Bone marrow (tissue), 2 donors: ENCODE measurements around the gene ARHGEF18.

Experiments
- DNase-seq, 2 donors: peaks; one replicate each; lab custom pipeline; 2025; lab: John Stamatoyannopoulos, UW

Gene ARHGEF18

DNA sequence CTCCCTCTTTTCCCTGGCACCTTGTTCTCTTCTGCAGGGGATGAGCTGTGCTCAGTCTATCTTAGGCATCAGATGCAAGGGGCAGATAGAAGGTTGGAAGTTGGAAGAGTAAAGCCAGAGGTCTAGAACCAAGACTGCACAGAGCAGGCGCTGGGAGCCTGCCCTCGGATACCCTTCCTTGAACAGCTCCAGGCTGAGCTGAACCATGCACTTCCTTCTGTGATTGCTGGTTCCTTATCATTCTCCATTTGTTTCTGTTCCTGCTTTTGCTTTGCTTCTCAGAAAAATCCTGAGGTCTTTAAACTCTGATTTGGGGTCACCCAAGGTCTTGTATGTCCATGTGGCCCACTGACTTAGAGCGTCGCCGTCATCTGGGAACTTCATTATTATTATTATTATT, 36.3 kb downstream of the ARHGEF18 start:
- DNase-seq, result no peak

DNA sequence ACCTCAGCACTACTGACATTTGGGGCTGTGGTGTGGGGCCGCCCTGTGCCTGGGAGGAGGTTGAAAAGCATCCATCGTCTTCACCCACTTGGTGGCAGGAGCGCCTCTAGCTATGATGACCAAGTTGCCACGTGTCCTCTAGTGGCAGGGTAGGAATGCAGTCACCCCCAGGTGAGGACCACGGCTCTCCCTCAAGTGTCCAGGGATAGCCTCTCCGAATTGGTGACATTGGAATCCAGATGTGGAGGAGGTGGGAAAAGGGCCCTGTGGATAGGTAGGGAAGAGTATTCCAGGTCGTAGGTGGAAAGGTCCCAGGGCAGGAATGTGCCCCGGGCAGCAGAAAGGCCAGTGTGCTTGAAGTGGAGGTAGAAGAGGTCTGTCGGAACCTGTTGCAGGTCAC, 37.6 kb downstream of the ARHGEF18 start:
- DNase-seq, result no peak

DNA sequence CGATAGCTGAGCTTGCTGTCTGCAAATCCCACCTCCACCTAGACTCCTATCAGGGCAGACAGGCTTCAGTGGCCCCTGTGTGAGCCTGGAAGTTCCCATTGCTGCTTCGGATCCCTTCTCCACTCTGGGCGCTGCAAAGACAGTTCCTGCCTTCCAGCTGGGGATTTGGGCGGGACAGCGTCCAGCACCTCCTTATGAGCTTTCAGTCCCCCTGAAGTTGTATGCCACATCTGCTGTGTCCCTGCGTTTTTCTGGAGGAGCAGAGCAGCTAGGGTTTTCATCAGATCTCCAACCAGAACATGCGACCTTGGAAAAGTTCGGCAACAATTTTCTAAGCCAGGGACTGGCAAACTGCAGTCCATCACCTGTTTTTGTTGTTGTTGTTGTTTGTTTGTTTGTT, 38.0 kb downstream of the ARHGEF18 start:
- DNase-seq, result no peak

DNA sequence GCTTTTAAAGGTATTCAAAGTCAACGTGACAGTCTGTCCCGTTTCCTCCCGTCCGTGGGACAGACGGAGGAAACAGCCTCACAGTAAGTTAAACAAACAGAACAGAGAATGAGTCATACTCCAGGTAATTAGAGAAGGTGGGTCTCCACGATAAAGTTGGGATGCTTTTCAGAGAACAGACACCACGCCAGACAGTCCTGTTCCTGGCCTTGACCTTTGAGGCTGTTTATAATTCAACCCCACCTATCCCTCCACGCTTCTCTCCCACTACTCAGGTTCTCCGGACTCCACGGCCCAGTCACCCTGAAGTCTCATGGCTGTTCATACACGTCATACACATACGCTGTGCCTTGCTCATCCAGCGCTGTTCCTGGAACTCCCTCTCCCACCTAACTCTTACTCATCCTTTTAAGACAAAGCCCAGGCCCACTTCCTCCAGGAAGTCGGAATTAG, 42.5 kb downstream of the ARHGEF18 start:
- no peak for DNase-seq

DNA sequence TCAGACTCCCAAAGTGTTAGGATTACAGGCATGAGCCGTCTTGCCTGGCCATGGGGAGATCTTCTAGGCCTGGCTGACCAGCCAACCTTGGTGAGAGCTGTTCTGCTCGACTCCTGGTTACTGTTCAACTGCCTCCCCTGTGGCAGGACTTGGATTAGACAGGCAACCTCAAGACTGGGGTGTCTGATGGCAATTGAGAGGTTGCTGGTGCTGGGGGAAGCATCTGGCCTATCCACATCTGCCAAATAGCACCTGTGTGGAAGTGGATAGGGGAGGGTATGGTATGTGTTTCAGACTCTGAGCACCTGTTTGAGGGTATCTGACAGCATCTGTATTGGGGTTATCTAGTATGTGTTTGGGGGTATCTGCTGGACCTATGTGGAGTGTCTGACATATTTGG, 44.7 kb downstream of the ARHGEF18 start:
- no peak for DNase-seq

DNA sequence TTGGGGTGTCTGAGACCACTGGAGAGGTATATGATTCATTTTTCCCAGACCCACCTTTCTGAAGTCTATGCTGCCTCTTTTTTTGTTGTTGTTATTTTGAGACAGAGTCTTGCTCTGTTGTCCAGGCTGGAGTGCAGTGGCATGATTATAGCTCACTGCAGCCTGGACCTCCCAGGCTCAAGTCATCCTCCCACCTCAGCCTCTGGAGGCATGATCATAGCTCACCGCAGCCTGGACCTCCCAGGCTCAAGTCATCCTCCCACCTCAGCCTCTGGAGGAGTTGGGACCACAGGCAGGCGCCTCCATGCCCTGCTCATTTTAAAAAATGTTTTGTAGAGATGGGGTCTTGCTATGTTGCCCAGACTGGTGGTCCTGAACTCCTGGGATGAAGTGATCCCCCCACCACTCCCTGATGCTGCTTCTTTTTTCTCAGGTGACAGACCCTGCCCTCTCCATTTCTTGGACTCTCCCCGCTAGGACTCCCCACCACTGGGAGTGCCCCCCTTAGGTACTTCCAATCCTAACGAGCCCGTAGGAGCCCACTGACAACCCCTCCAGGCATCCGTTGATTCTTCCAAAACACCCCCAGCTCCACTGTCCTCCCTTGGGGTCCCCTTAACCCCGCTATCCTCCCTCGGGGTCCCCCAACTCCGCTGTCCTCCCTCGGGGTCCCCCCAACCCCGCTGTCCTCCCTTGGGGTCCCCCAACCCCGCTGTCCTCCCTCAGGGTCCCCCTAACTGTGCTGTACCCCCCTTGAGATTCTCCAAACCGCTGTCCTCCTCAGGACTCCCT, 45.4 kb downstream of the ARHGEF18 start:
- no peak for DNase-seq

DNA sequence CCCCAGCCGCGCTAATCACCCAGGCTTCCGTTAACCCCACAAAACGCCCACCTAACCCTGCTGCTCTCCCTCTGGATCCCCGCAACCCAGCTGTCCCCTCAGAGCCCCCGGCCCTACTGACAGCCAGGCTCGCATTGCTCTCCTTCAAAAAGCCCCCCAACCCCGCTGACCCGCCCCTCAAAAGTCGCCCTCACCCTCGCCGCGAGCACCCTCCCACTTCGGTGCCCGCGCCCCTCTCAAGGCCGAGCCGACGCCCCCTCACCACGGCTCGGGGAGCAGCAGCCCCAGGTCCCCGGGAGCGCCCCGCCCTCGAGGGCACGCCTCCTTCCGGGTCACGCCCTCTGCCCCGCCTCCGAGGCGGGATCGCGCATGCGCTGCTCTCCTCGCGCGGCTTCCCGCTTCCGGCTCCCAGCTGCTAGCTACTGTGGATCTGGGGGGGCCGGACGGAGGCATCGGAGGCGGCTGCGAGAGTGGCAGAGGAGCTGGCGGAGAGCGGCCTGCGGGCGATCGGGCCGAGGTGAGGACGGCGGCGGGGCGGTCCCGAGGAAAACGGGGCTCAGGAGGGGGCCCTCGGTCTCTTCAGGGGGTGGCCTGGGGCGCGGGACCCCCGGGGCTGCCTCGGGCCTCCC, 46.1 kb downstream of the ARHGEF18 start:
- peak; percentile 81 for DNase-seq

DNA sequence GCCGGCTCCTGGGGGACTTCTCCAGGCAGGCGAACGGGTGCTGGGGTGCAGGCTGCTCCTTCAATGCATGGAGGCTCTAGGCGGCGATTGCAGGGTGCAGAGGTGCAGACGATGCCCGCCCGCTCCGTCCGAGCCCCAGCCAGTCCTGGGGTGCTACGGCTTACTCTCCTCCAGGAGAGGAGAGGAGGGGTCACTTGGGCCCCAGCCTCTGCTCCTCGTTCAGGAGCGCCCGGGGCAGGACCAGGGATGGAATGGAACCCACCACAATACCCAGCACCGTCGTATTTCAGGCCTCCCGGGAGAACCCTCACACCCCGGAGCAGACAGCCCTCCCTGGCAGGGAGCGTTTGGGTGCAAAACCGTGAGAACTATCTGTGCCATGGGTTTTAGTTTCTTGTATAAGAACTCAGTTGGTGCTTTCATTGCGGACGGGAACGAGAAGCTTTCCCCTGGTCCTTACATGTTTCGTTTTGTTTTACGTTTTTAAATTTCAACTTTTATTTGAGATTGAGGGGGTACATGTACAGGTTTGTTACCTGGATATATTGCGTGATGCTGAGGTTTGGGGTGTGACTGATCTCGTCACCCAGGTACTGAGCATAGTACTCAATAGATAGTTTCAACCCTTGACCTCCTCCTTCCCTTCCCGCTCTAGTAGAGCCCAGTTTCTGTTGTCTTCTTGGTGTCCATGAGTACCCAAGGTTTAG, 46.8 kb downstream of the ARHGEF18 start:
- DNase-seq, result no peak

DNA sequence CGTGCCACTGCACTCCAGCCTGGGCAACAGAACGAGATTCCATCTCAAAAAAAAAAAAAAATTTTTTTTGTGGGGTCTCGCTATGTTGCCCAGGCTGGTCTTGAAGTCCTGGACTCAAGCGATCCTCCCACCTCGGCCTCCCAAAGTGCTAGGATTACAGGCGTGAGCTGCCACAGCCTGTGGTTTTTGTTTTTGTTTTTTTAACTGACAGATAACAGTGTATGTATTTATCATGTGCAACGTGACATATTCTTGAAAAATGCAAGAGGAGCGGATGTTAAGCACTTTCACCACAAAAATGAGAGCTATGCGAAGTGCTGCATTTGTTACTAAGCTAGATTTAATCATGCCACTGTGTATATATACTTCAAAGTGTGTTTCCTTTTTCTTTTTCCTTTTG, 49.0 kb downstream of the ARHGEF18 start:
- no peak for DNase-seq
